HG03280 (cell line): ENCODE data around the gene LBHD1.
"Not testable (repeated sequence)": the region's sequence is repeated elsewhere in the genome, so short reads cannot be mapped to it uniquely, and the experiment has no call there.

Experiments
- ATAC-seq: cut with Tn5 transposase; IDR thresholded peaks from one replicate; pipeline ENCODE4 v1.9.1; 2021; ENCODE audit warnings: mild to moderate bottlenecking, moderate library complexity; ENCODE audit not compliant: unreplicated experiment

LBHD1 gene

GRCh38 chr11:62694455-62695167 is 22.5 kb upstream of the LBHD1 start:
- ATAC-seq = peak; percentile 73

GRCh38 chr11:62693624-62694023 is 21.6 kb upstream of the LBHD1 start:
- ATAC-seq = not testable (repeated sequence)

- ATAC-seq = no peak
Measured at GRCh38 chr11:62689421-62690183, 17.5 kb upstream of the LBHD1 start, which contains the start of gene LRRN4CL. Gene LRRN4CL, minus strand, starts transcription at chr11:62689530. Its CDS starts 1,022 bp downstream, at chr11:62688508.

DNA sequence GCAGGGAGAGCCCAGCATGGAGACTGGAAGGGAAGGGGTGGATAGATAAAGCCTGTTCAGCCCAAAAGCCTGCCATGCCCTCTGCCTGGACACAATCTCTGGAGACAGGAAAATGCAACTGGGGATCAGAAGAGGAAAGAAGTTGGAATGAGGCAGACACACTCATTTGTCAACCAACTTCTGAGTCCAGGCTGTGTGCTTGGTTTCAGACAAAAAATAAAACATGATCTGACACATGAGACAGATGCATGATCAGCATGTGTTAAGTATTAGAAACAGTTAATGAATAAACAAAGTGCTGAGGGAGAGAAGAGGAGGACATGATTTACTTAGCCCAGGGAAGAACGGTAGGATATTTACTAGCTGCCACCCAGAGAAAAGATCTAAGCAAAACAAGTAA is 16.4 kb upstream of the LBHD1 start:
- no peak for ATAC-seq

GRCh38 chr11:62687508-62688396 is 15.7 kb upstream of the LBHD1 start:
- ATAC-seq = no peak

DNA sequence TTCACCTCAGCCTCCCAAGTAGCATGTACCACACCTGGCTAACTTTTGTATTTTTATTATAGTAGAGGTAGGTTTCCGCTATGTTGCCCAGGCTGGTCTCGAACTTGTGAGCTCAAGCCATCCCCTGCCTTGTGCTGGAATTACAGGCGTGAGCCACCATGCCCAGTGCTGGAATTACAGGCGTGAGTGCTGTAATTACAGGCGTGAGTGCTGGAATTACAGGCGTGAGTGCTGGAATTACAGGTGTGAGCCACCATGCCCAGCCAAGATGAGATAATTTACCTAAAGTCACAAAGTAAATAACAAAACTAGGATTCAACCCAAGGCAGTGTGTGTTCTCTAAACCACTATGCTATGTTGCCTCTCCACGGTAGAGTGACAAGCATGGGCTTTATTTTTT is 10.5 kb upstream of the LBHD1 start:
- no peak for ATAC-seq

GRCh38 chr11:62680825-62681240 is 8.8 kb upstream of the LBHD1 start:
- peak; percentile 61 for ATAC-seq

- peak; percentile 73 for ATAC-seq
Measured at GRCh38 chr11:62678770-62679696, 7.0 kb upstream of the LBHD1 start, which contains the start of gene UBXN1. Gene UBXN1, minus strand, starts transcription at chr11:62679073. Its CDS starts 150 bp downstream, at chr11:62678923.

GRCh38 chr11:62678433-62678769 is 6.3 kb upstream of the LBHD1 start:
- ATAC-seq = peak; percentile 7

- ATAC-seq = no peak
Measured at GRCh38 chr11:62677714-62678113, 5.6 kb upstream of the LBHD1 start.

GRCh38 chr11:62677156-62677555 is 5.1 kb upstream of the LBHD1 start:
- ATAC-seq = no peak

GRCh38 chr11:62676698-62677097 is 4.6 kb upstream of the LBHD1 start:
- ATAC-seq = no peak

- not testable (repeated sequence) for ATAC-seq
Measured at GRCh38 chr11:62675415-62675814, 3.3 kb upstream of the LBHD1 start.

DNA sequence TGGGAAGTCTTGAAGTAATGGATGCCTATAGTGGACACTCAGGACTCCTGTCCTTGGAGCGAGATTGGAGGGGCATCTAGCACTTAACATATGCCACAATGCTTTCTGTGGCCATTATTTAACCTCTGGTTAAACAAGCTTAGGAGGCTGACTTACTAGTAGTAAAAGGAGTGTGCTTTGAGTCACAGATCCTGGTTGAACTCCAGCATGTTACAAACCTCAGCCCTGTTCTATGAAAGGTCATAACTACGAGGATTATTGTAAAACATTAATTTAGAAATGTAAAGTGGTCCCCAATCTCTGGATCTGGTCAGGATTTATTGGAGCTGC is 1.1 kb upstream of the LBHD1 start:
- no peak for ATAC-seq

- ATAC-seq = peak; percentile 22
Measured at GRCh38 chr11:62671236-62671607, 845 bp downstream of the LBHD1 start.

DNA sequence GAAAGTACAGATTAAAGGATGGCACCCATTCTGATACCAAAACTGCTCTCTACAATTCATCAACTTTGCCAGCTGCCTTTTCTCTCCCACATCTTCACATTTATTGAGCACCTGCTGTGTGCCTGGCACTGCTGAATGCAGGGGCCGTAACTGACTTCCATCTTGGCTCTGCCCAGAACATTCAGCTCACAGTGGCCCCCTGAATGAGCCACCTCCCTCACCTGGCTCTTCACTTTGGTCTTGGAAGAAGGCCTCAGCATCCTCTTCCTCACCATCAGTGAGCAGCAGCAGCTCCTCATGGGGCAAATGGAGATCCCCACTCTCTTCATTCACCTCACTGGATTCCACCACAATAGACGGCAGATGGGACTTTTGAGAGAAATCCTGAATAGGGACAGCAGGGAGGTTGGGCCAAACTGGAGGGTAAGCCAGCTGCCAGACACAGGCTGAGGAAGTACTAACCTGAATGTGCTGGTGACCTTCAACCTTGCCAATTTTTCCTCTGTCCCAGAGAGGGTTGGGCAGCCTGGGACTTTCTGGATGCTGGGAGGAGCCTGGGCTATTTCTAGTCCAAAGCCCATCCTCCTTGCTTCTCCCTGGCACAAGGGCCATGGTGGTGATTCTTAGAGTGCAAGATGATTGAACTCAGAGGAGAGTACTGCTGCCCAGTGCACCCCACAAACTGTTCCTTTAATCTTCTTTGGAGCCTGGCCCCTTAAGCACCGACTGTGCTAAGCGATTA is 2.5 kb downstream of the LBHD1 start:
- ATAC-seq = no peak

DNA sequence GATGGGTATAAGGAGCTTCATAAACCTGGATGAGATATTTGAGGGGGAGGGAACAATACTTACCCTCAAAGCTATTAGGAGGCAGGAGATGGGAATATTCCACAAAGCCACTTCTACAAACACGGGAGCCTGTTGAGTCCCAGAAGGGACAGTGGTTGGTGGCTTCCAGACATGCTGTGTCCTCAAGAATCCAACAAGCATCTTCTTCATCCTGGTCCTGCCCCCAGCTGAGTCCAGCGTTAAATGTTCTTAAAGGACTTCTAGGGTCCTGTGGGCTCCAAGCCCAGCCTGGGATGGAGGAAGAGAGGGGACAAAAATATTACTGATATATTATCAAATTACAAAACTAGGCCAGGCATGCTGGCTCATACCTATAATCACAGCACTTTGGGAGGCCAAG is 4.6 kb downstream of the LBHD1 start:
- no peak for ATAC-seq

DNA sequence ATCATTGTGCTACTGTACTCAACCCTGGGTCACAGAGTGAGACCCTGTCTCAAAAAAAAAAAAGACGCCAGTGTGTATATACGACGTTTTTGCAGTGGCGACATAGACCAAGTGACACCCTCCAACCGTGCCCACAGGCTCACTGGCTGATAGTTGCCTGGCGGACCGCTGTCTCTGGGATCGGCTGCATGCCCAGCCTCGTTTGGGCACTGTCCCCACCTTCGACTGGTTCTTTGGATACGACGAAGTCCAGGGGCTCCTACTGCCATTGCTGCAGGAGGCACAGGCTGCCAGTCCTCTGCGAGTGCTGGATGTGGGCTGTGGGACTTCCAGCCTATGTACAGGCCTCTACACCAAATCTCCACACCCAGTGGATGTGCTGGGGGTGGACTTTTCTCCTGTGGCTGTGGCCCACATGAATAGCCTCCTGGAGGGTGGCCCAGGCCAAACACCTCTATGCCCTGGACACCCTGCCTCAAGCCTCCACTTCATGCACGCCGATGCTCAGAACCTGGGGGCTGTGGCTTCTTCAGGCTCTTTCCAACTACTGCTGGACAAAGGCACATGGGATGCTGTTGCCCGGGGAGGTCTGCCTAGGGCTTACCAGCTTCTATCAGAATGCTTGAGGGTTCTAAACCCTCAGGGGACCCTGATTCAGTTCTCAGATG is 5.7 kb downstream of the LBHD1 start:
- ATAC-seq = no peak

DNA sequence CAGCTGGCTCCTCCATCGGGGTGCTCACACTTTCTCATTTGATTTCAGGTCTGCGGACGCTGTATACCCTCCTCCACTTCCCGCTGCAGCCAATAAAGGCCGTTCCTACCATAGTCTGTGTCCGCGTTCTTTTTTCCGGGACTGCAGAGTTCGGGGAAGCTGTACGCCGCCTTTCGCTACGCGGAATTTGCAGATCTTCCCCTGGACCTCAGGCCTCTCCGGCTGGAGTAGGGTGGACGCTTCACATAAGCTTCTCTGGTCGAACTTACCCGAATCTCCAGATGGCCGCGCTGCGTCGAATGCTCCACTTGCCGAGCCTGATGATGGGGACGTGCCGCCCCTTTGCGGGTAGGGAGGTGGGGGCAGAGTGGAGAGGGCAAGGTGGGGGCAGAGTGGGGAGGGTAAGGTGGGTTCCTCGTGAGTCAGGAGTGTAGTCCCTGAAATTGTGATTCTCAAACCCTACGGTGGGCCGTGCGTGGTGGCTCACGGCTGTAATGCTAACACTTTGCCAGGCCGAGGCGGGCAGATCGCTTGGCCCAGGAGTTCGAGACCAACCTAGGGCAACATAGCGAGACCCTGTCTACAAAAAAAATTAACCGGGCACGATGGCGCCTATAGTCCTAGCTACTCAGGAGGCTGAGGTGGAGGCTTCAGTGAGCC is 6.3 kb downstream of the LBHD1 start:
- ATAC-seq = peak; percentile 7
